CD4-positive, alpha-beta T cell treated with Interleukin-10 for 1 hour (primary cell): ENCODE data around the gene OR2S2.
"Not testable (repeated sequence)": the region's sequence is repeated elsewhere in the genome, so short reads cannot be mapped to it uniquely, and the experiment has no call there.

Source experiments
- DNase-seq: peaks from one replicate; pipeline ENCODE4 v3.0.0-alpha.2; 2020

OR2S2 gene

GRCh38 chr9:35960039-35960655 is 2.2 kb upstream of the OR2S2 start:
- no peak for DNase-seq

- DNase-seq: no peak
These were observed 1.3 kb downstream of the OR2S2 start for GRCh38 chr9:35956651-35957050.

- peak; percentile 72 for DNase-seq
These were observed 2.9 kb downstream of the OR2S2 start for GRCh38 chr9:35954942-35955546.

GRCh38 chr9:35952526-35953191 is 5.3 kb downstream of the OR2S2 start:
- no peak for DNase-seq

GRCh38 chr9:35951736-35952135 is 6.2 kb downstream of the OR2S2 start:
- DNase-seq: no peak

GRCh38 chr9:35948901-35949318 is 9.0 kb downstream of the OR2S2 start:
- DNase-seq: no peak

- DNase-seq: no peak
These were observed 9.5 kb downstream of the OR2S2 start for GRCh38 chr9:35948451-35948850.

GRCh38 chr9:35945341-35946018 is 12.5 kb downstream of the OR2S2 start:
- peak; percentile 67 for DNase-seq

GRCh38 chr9:35944841-35945240 is 13.1 kb downstream of the OR2S2 start:
- no peak for DNase-seq

GRCh38 chr9:35944173-35944572 is 13.8 kb downstream of the OR2S2 start:
- no peak for DNase-seq

GRCh38 chr9:35942286-35942685 is 15.7 kb downstream of the OR2S2 start:
- no peak for DNase-seq

GRCh38 chr9:35940458-35941407 is 17.2 kb downstream of the OR2S2 start:
- DNase-seq: peak; percentile 57

GRCh38 chr9:35939679-35940250 is 18.2 kb downstream of the OR2S2 start:
- no peak for DNase-seq

GRCh38 chr9:35938474-35939356 is 19.2 kb downstream of the OR2S2 start:
- DNase-seq: no peak

- no peak for DNase-seq
These were observed 20.7 kb downstream of the OR2S2 start for GRCh38 chr9:35937227-35937626.

- no peak for DNase-seq
These were observed 22.0 kb downstream of the OR2S2 start for GRCh38 chr9:35935755-35936509.

GRCh38 chr9:35935261-35935660 is 22.7 kb downstream of the OR2S2 start:
- DNase-seq: no peak

- not testable (repeated sequence) for DNase-seq
These were observed 23.9 kb downstream of the OR2S2 start for GRCh38 chr9:35934069-35934468.

- DNase-seq: no peak
These were observed 24.3 kb downstream of the OR2S2 start for GRCh38 chr9:35933550-35934067.

- DNase-seq: peak; percentile 23
These were observed 25.2 kb downstream of the OR2S2 start for GRCh38 chr9:35932735-35933134.
